Liver (tissue), 3 donors: ENCODE results near the gene RIPOR1.

Experiments
- CTCF ChIP-seq: fragments of 150-350 bp; IDR thresholded peaks from 2 replicates; pipeline ENCODE4 v1.5.1; 2017; ENCODE audit warnings: improper control_type of control experiment, low read depth, low read length; ENCODE audit not compliant: missing input control
- FOXA1 ChIP-seq: IDR thresholded peaks from 2 replicates; pipeline ENCODE4 v1.6.1; 2016; ENCODE audit warnings: antibody characterized with exemption
- GABPA ChIP-seq, 2 donors: IDR thresholded peaks in 1 of 2; conservative IDR thresholded peaks in 1 of 2; 2 replicates each; pipeline ENCODE4 v1.6.1; 2016; ENCODE audit warnings: antibody characterized with exemption in 2 of 2, mild to moderate bottlenecking in 1 of 2, moderate library complexity in 1 of 2
- MAX ChIP-seq: IDR thresholded peaks from 2 replicates; pipeline ENCODE4 v1.6.1; 2016; ENCODE audit warnings: antibody characterized with exemption
- TAF1 ChIP-seq: conservative IDR thresholded peaks from 2 replicates; pipeline ENCODE4 v1.6.1; 2016; ENCODE audit warnings: antibody characterized with exemption, mild to moderate bottlenecking
- donor health status: healthy.
- donor health status: healthy.

DNA sequence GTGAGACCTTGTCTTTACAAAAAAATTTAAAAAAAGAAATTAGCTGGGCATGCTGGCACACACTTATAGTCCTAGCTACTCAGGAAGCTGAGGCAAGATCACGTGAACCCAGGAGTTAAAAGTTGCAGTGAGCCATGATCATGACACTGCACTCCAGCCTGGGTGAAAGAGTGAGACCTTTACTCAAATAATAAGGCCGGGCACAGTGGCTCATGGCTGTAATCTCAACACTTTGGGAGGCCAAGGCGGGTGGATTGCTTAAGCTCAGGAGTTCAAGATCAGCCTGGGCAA lies 11.5 kb upstream of the RIPOR1 start:
- no peak for TF ChIP-seq CTCF
- TF ChIP-seq FOXA1, result no peak
- TF ChIP-seq MAX, result no peak
- TF ChIP-seq GABPA (IDR thresholded peaks at IDR 0.05 in 1 of 2, conservative IDR thresholded peaks at IDR 0.05 in 1 of 2), result no peak
- no peak for TF ChIP-seq TAF1
